Activated CD8-positive, alpha-beta memory T cell treated with anti-CD3 and anti-CD28 coated beads for 36 hours (primary cell): ENCODE results near the gene GSDMA. TPM values are rescaled to one million over a fixed set of nuclear protein-coding genes. Genes with fewer than 3 reads are reported as not detected.

Experiments used
- CTCF ChIA-PET: fragments of 350-600 bp; sonication (Branson Sonifier 250); formaldehyde crosslinking; loops from one replicate; lab custom pipeline; 2021; ENCODE audit warnings: antibody characterized with exemption; lab: Charles Lee
- POLR2A ChIA-PET: fragments of 350-600 bp; sonication (Branson Sonifier 250); formaldehyde crosslinking; loops from one replicate; lab custom pipeline; 2021; ENCODE audit warnings: antibody characterized with exemption; lab: Charles Lee
- total RNA-seq, 2 experiments: library from RNA; stranded (reverse); gene quantifications; one replicate each; pipeline ENCODE4 v1.2.3, GENCODE V29; 2021

The GSDMA gene
- total RNA-seq, 2 experiments from 2014 or later: 0.08 to 0.10 TPM

DNA sequence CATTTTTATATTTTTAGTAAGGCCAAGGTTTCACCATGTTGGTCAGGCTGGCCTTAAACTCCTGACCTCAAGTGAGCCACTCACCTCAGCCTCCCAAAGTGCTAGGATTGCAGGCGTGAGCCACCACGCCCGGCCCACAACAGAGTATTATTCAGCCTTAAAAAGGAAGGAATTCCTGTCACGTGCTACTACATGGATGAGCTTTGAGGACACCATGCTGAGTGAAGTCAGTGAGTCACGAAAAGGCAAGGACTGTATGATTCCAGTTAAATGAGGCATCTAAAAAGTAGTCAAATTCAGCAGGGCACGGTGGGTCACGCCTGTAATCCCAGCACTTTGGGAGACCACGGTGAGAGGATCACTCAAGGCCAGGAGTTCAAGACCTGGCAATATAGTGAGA, 62.1 kb downstream of the GSDMA start:
- ChIA-PET CTCF (interaction anchor here (1.5 to 2.6 kb wide), 3 partner anchors 12 to 86 kb away, joined by 4 to 7 read pairs (median 7); no protein-coding TSS in a partner anchor), POLR2A (no interaction called here)

DNA sequence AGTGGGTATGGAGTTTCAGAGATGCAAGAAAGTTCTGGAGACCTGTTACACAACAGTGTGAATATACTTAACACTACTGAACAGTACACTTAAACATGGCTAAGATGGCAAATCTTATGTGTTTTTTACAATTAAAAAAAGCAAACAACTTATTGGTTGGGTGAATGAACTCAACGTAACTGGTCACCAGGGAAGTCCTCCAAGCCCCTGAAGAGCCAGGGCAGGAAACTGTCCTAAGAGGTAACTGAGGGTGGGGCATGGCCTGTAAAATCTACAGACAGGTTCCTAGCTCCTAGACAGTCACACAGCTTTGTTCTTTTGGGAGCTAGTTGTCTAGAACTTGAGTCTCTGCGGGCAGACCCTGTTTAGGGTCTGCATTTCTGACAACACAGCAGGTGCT, 62.8 kb downstream of the GSDMA start:
- CTCF ChIA-PET: interaction anchor here (0.8 to 2.9 kb wide), 7 partner anchors 11 to 292 kb away, joined by 3 to 10 read pairs (median 7); partner anchors contain the start of gene CSF3
- POLR2A ChIA-PET: no interaction called here

DNA sequence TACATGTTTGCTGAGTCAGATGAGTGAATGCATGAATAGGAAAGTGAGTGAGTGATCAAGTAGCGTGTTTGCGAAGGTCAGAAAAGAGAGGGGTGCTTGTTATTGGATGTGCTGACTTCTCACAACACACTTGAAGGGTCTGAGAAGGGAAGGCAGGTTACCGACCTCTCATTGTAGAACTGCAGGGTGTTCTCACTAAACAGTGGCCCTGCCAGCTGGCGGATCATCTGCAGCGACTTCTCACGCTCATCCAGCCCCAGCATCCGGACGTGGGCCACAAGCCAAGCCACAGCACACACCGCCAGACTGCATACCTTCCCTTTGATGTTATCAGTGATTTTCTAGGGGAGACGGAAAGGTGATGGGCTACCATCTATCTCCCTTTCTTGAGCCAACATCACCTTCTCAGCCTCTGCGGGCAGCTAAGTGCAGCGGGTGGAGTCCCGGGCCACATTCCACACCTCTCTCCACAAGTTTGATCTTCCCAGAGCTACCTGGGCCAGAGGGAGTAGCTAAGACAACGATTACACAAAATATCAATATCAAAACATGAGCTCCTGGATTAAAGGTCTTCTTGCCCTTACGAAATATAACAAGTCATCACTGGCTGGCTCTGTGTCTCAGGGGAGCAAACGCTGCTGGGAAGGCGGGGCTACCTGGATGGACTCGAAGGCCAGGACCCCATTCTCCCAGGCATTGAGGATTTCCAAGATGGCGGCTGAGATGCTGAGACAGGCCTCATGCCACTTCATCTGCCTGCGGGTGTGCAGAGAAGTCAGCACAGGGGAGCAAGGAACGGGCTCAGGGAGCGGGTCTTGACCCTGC, 63.4 kb downstream of the GSDMA start:
- CTCF ChIA-PET: interaction anchor here (0.6 to 2.9 kb wide), 18 partner anchors 9 to 404 kb away, joined by 3 to 10 read pairs (median 4); partner anchors contain the start of genes CSF3 and MED24
- POLR2A ChIA-PET: interaction anchor here (0.6 kb wide), 1 partner anchor 112 kb away, joined by 3 read pairs; no protein-coding TSS in a partner anchor

DNA sequence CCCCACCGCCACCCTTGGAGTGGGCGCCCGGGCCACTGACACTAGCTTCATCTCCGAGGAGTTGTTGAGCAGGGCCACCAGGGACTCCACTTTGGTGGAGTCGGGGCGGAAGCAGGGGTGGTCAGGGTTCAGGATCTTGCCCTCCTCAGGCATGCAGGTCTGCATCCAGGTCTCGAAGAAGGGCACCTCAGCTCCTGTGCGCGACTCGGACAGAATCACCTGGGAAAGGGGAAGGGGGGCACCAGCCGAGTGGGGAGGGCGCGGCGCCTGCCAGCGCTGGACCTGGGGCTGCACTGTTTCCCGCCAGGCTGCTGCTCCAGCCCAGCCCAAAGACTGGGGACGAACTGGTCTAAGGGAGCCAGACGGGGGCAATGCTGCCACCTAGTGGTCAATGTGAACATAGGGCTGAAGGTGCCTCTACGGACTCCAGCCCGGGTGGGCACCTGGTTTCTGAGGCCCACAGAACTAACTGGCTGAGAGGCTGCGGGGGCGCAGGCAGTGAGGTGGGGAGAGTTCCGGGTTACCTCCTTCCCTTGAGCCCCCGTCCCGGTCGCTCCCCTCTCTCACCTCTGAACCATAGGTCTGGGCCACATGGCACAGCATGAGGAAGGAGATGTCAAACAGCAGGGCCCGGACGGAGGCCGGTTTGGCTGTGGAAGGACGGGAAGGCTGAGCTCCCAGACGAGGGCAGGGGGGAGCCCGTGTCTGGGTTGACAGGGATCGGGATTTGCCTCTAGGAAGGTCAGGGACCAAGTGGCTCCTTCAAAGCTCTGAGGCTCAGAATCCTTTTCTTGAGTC, 64.2 kb downstream of the GSDMA start:
- POLR2A ChIA-PET: interaction anchor here (0.6 kb wide), 1 partner anchor 14 kb away, joined by 3 read pairs; no protein-coding TSS in a partner anchor
- CTCF ChIA-PET: interaction anchor here (0.6 to 2.9 kb wide), 28 partner anchors 8 to 405 kb away, joined by 3 to 10 read pairs (median 4); partner anchors contain the start of genes CSF3 and MED24

Other genes starting within 250 kb of the GSDMA start
- 10 to 100 TPM; 45.2 to 48.1 TPM for gene MIEN1, start 232.5 kb upstream of the GSDMA start, total RNA-seq
- gene GRB7, start 225.1 kb upstream of the GSDMA start, total RNA-seq: not detected
- gene IKZF3, start 98.7 kb upstream of the GSDMA start, total RNA-seq: 10 to 100 TPM; 92.3 to 93.0 TPM
- under 1 TPM; 0.42 to 0.44 TPM for gene ZPBP2, start 94.8 kb upstream of the GSDMA start, total RNA-seq
- 10 to 100 TPM; 12.0 to 13.4 TPM for gene GSDMB, start 44.4 kb upstream of the GSDMA start, total RNA-seq
- 10 to 100 TPM; 57.2 to 58.2 TPM for gene ORMDL3, start 35.4 kb upstream of the GSDMA start, total RNA-seq
- gene LRRC3C, start 35.3 kb upstream of the GSDMA start, total RNA-seq: not detected
- gene PSMD3, start 17.8 kb downstream of the GSDMA start, total RNA-seq: 100 to 1,000 TPM; 193 to 197 TPM
- gene CSF3, start 52.4 kb downstream of the GSDMA start, total RNA-seq: not detected
- 100 to 1,000 TPM; 115 to 121 TPM for gene MED24, start 91.4 kb downstream of the GSDMA start, total RNA-seq
- 10 to 100 TPM; 11.6 to 12.6 TPM for gene THRA, start 100.0 kb downstream of the GSDMA start, total RNA-seq
- gene NR1D1, start 137.6 kb downstream of the GSDMA start, total RNA-seq: 1 to 10 TPM; 7.7 to 8.3 TPM
- 10 to 100 TPM; 80.5 to 84.8 TPM for gene MSL1, start 159.0 kb downstream of the GSDMA start, total RNA-seq
- gene CASC3, start 177.5 kb downstream of the GSDMA start, total RNA-seq: 10 to 100 TPM; 87.3 to 89.1 TPM
- gene RAPGEFL1, start 214.5 kb downstream of the GSDMA start, total RNA-seq: 1 to 10 TPM; 5.1 to 5.4 TPM